ENCODE data around the gene PHF19. TPM values are rescaled to one million over a fixed set of nuclear protein-coding genes. Genes with fewer than 3 reads are reported as not detected.
A peak's percentile ranks its signal among the peaks of the same experiment; 100 is the strongest.

PHF19 gene
- total RNA-seq, 4 donors from 2014 or later: 16.3 to 31.2 (median 25.3) TPM

- TF ChIP-seq CTCF (IDR thresholded peaks at IDR 0.05): no peak
- no peak for DNase-seq (ENCODE audit: low spot score)
- ATAC-seq (ENCODE audit: low FRiP score): no peak
Observed at GRCh38 chr9:120883608-120883996, 6.6 kb upstream of the PHF19 start.

- DNase-seq (ENCODE audit: low spot score): no peak
- ATAC-seq (ENCODE audit: low FRiP score): no peak
- TF ChIP-seq CTCF (IDR thresholded peaks at IDR 0.05): no peak
Observed at GRCh38 chr9:120882935-120883607, 6.1 kb upstream of the PHF19 start.

- no peak for DNase-seq (ENCODE audit: low spot score)
- no peak for TF ChIP-seq CTCF (IDR thresholded peaks at IDR 0.05)
- ATAC-seq (ENCODE audit: low FRiP score): no peak
Observed at GRCh38 chr9:120879446-120879845, 2.5 kb upstream of the PHF19 start.

- no peak for DNase-seq (ENCODE audit: low spot score)
- no peak for TF ChIP-seq CTCF (IDR thresholded peaks at IDR 0.05)
- ATAC-seq (ENCODE audit: low FRiP score): no peak
Observed at GRCh38 chr9:120878188-120879130, 1.5 kb upstream of the PHF19 start.

GRCh38 chr9:120877276-120878034, 467 bp upstream of the PHF19 start:
- DNase-seq (ENCODE audit: low spot score): no peak
- peak; percentile 48 for ATAC-seq (ENCODE audit: low FRiP score)
- TF ChIP-seq CTCF (IDR thresholded peaks at IDR 0.05): no peak

- peak; percentile 80 for ATAC-seq (ENCODE audit: low FRiP score)
- peak; percentile 64 for DNase-seq (ENCODE audit: low spot score)
- TF ChIP-seq CTCF (IDR thresholded peaks at IDR 0.05): no peak
Observed at GRCh38 chr9:120875954-120876841, 790 bp downstream of the PHF19 start.

Measured in omental fat pad (tissue), 4 donors.